Type B pancreatic cell (in vitro differentiated cells): ENCODE measurements around the gene NOX3. TPM values are rescaled to one million over a fixed set of nuclear protein-coding genes. Genes with fewer than 3 reads are reported as not detected.
A peak's percentile ranks its signal among the peaks of the same experiment; 100 is the strongest.

Experiments used
- DNase-seq: peaks from one replicate; pipeline ENCODE4 v3.0.0; 2021; ENCODE audit warnings: mixed read lengths; ENCODE audit not compliant: unreplicated experiment; ENCODE audit errors: extremely low spot score
- H3K27ac Mint-ChIP-seq: 2 replicates; pipeline ENCODE4 v1.8.0; 2021; ENCODE audit warnings: mild to moderate bottlenecking, mixed read lengths
- H3K27me3 Mint-ChIP-seq: 2 replicates; pipeline ENCODE4 v1.8.0; 2021; ENCODE audit warnings: mixed read lengths
- H3K36me3 Mint-ChIP-seq: 2 replicates; pipeline ENCODE4 v1.8.0; 2021; ENCODE audit warnings: mixed read lengths
- H3K4me1 Mint-ChIP-seq: one replicate; pipeline ENCODE4 v1.8.0; 2021; ENCODE audit warnings: mixed read lengths; ENCODE audit not compliant: unreplicated experiment
- H3K4me3 Mint-ChIP-seq: 2 replicates; pipeline ENCODE4 v1.8.0; 2021; ENCODE audit warnings: mild to moderate bottlenecking, mixed read lengths
- H3K9me3 Mint-ChIP-seq: 2 replicates; pipeline ENCODE4 v1.8.0; 2021; ENCODE audit warnings: mixed read lengths
- CTCF ChIP-seq: fragments of 200-600 bp; sonication (generic); conservative IDR thresholded peaks from 2 replicates; pipeline ENCODE4 v1.5.0; 2021; ENCODE audit warnings: antibody characterized with exemption, mild to moderate bottlenecking
- total RNA-seq: library from RNA; stranded (reverse); gene quantifications from 2 replicates; pipeline ENCODE4 v1.2.1, GENCODE V29; 2021; ENCODE audit warnings: low replicate concordance

The NOX3 gene
- total RNA-seq, 1 donor from 2014 or later, result not detected

GRCh38 chr6:155497273-155497672 lies 41.6 kb upstream of the NOX3 start:
- Mint-ChIP-seq H3K4me3 (no peak overlapping the region), H3K36me3 (no peaks in the 10 kb centered on the region), H3K9me3 (peaks cover 13% of the 10 kb centered on the region), H3K27me3 (peaks cover 3% of the 10 kb centered on the region), H3K4me1 (peaks cover 3% of the 10 kb centered on the region), H3K27ac (no peak overlapping the region)
- no peak for DNase-seq
- no peak for TF ChIP-seq CTCF

GRCh38 chr6:155495011-155495768 lies 39.6 kb upstream of the NOX3 start:
- TF ChIP-seq CTCF, result peak; percentile 42
- Mint-ChIP-seq H3K27ac (no peak overlapping the region), H3K36me3 (no peaks in the 10 kb centered on the region), H3K27me3 (peaks cover 3% of the 10 kb centered on the region), H3K4me1 (peaks cover 3% of the 10 kb centered on the region), H3K4me3 (no peak overlapping the region), H3K9me3 (peaks cover 14% of the 10 kb centered on the region)
- DNase-seq, result no peak

- peaks cover 14% of the 10 kb centered on the region for H3K9me3 Mint-ChIP-seq
- H3K36me3 Mint-ChIP-seq, result no peaks in the 10 kb centered on the region
- H3K4me3 Mint-ChIP-seq, result no peak overlapping the region
- H3K27ac Mint-ChIP-seq, result no peak overlapping the region
- H3K27me3 Mint-ChIP-seq, result peaks cover 3% of the 10 kb centered on the region
- DNase-seq, result no peak
- H3K4me1 Mint-ChIP-seq, result peaks cover 3% of the 10 kb centered on the region
- no peak for TF ChIP-seq CTCF
Observed at GRCh38 chr6:155493694-155494143, 38.1 kb upstream of the NOX3 start.

- peaks cover 14% of the 10 kb centered on the region for H3K9me3 Mint-ChIP-seq
- no peaks in the 10 kb centered on the region for H3K36me3 Mint-ChIP-seq
- no peak for DNase-seq
- H3K4me3 Mint-ChIP-seq, result no peak overlapping the region
- TF ChIP-seq CTCF, result no peak
- no peak overlapping the region for H3K27ac Mint-ChIP-seq
- H3K4me1 Mint-ChIP-seq, result peaks cover 3% of the 10 kb centered on the region
- peaks cover 3% of the 10 kb centered on the region for H3K27me3 Mint-ChIP-seq
Observed at GRCh38 chr6:155493026-155493693, 37.5 kb upstream of the NOX3 start.

- H3K4me3 Mint-ChIP-seq, result no peak overlapping the region
- H3K27me3 Mint-ChIP-seq, result peaks cover 3% of the 10 kb centered on the region
- H3K27ac Mint-ChIP-seq, result no peak overlapping the region
- H3K36me3 Mint-ChIP-seq, result no peaks in the 10 kb centered on the region
- no peak for TF ChIP-seq CTCF
- peaks cover 3% of the 10 kb centered on the region for H3K4me1 Mint-ChIP-seq
- no peak for DNase-seq
- peaks cover 14% of the 10 kb centered on the region for H3K9me3 Mint-ChIP-seq
Observed at GRCh38 chr6:155492061-155492735, 36.6 kb upstream of the NOX3 start.
